ENCODE measurements around the gene ADAMTS2.

- TF ChIP-seq POLR2A (IDR thresholded peaks at IDR 0.05) (no peak), CTCF (IDR thresholded peaks at IDR 0.05 in 8 of 11, conservative IDR thresholded peaks at IDR 0.05 in 3 of 11) (no peak)
Measured at GRCh38 chr5:179355976-179356974, 11.0 kb upstream of the ADAMTS2 start.
